K562 (cell line): ENCODE measurements around the gene RCOR2. TPM values are rescaled to one million over a fixed set of nuclear protein-coding genes. Genes with fewer than 3 reads are reported as not detected.

ENCODE experiments used
- CHAMP1 ChIP-seq: fragments of 450-650 bp; IDR thresholded peaks from 2 replicates; pipeline ENCODE4 v1.6.1; 2016; ENCODE audit warnings: mild to moderate bottlenecking
- E2F4 ChIP-seq: sonication (generic); formaldehyde crosslinking; IDR thresholded peaks from 2 replicates; pipeline ENCODE4 v1.8.0; 2022; ENCODE audit warnings: mild to moderate bottlenecking, low read depth, missing genetic modification reagents
- E2F5 ChIP-seq: sonication (generic); formaldehyde crosslinking; IDR thresholded peaks from 2 replicates; pipeline ENCODE4 v1.8.0; 2022; ENCODE audit warnings: mild to moderate bottlenecking, missing genetic modification reagents
- FOS ChIP-seq: IDR thresholded peaks from 3 replicates; pipeline ENCODE4 v1.6.1; 2011; ENCODE audit not compliant: insufficient read length; ENCODE audit errors: extremely low read depth
- GTF3C2 ChIP-seq: IDR thresholded peaks from 3 replicates; pipeline ENCODE4 v1.6.1; 2011; ENCODE audit warnings: borderline replicate concordance, mild to moderate bottlenecking, moderate library complexity; ENCODE audit not compliant: insufficient read length; ENCODE audit errors: extremely low read depth
- JUNB ChIP-seq: fragments of 450-650 bp; formaldehyde crosslinking; conservative IDR thresholded peaks from 2 replicates; pipeline ENCODE4 v1.4.0; 2020; ENCODE audit warnings: mild to moderate bottlenecking
- MBD2 ChIP-seq: sonication (generic); IDR thresholded peaks from 2 replicates; pipeline ENCODE4 v1.6.1; 2016; ENCODE audit warnings: low read depth, borderline replicate concordance
- NR2C1 ChIP-seq, 2 experiments: fragments of 450-650 bp; IDR thresholded peaks; 2 replicates each; pipeline ENCODE4 v1.6.1; 2017; ENCODE audit warnings: mild to moderate bottlenecking in 2 of 2, antibody characterized with exemption in 1 of 2, inconsistent platforms in 1 of 2, missing compliant biosample characterization in 1 of 2, missing genetic modification characterization in 1 of 2
- SIX5 ChIP-seq, 2 experiments: IDR thresholded peaks; 2 replicates each; pipeline ENCODE4 v1.6.1; 2011; ENCODE audit warnings: low read length in 2 of 2, borderline replicate concordance in 1 of 2, low read depth in 1 of 2, mild to moderate bottlenecking in 1 of 2, moderate library complexity in 1 of 2; ENCODE audit not compliant: insufficient read depth in 1 of 2
- ZNF121 ChIP-seq: sonication (generic); formaldehyde crosslinking; conservative IDR thresholded peaks from 2 replicates; pipeline ENCODE4 v1.8.0; 2022; ENCODE audit warnings: missing genetic modification reagents
- polyA plus RNA-seq, 8 experiments: library from polyadenylated mRNA; depleted of rRNA in 4 of 8; stranded (reverse) in 5 of 8; unstranded in 3 of 8; fragments of >200 nt; fragmentation: Nextera tagmentation in 2 of 8; fragmentation: Illumina TruSeq in 1 of 8; extraction: Ambion mirVana in 2 of 8; extraction: Trizol in 1 of 8; gene quantifications; 2 replicates each; pipeline versions ENCODE4 v1.2.1 to v1.2.3, GENCODE V29; 2011 to 2014; ENCODE audit warnings: inconsistent platforms in 1 of 8, missing spikeins in 1 of 8
- total RNA-seq, 7 experiments: library from RNA; depleted of rRNA in 6 of 7; stranded (reverse); fragments of >200 nt in 6 of 7; fragmentation: Illumina TruSeq in 2 of 7; extraction: Trizol in 2 of 7; gene quantifications; 2 replicates each; pipeline versions ENCODE4 v1.2.1 to v1.2.3, GENCODE V29; 2011 to 2021; ENCODE audit warnings: low replicate concordance in 1 of 7

Gene RCOR2
- total and polyA plus RNA-seq, 9 of the 15 experiments (the other 6 are each of a cell fraction or from before 2014, with no cell fraction given) = 0.04 to 6.5 (median 2.5) TPM; not detected in 1

- TF ChIP-seq SIX5 (IDR thresholded peaks at IDR 0.05; ENCODE audit: borderline replicate concordance in 1 of 2, insufficient read depth in 1 of 2, low read depth in 1 of 2, low read length in 2 of 2) = no peak
- TF ChIP-seq NR2C1 (IDR thresholded peaks at IDR 0.05) = no peak
- TF ChIP-seq NR2C1 (tag; IDR thresholded peaks at IDR 0.05) = no peak
- no peak for TF ChIP-seq CHAMP1
- TF ChIP-seq GTF3C2 = no peak
- TF ChIP-seq MBD2 = no peak
- TF ChIP-seq ZNF121 = no peak
- TF ChIP-seq JUNB (CRISPR knock-in tag) = no peak
- no peak for TF ChIP-seq E2F5
- no peak for TF ChIP-seq FOS
- no peak for TF ChIP-seq E2F4 (CRISPR knock-in tag)
- TF ChIP-seq, all 486 proteins: peak for 65
Observed at GRCh38 chr11:63917692-63918506, 935 bp upstream of the RCOR2 start (continued).
